Measurements from ENCODE around the gene SLC44A5. TPM values are rescaled to one million over a fixed set of nuclear protein-coding genes. Genes with fewer than 3 reads are reported as not detected.

The SLC44A5 gene
- total and polyA plus RNA-seq, 10 donors: 0.28 to 4.0 (median 0.87) TPM

DNA sequence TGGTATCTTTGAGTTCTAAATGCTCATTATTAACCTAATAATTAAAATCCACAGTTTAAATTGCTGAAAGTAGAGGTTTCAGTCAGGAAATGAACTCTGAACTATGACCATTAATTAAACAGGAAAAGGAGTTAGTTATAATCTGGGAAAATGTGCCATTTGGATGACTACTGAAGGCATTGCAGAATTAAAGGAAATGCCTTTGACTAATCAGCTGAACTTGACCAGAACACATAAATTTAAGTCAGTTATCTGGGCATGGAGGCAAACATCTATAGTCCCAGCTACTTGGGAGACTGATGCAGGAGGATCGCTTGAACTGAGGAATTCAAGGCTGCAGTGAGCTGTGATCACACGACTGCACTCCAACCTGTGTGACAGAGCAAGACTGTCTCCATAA is 31.9 kb downstream of the SLC44A5 start:
- intact Hi-C loops (cut with DNase I; ENCODE audit: low total_unique reads): no loop called here

GRCh38 chr1:75575837-75576236 is 35.1 kb downstream of the SLC44A5 start:
- Histone ChIP-seq H3K27ac (no peak overlapping the region), H3K4me3 (no peak overlapping the region), H3K36me3 (no peaks in the 10 kb centered on the region), H3K9me3 (no peaks in the 10 kb centered on the region), H3K27me3 (replicated peaks in 1 of 7) (no peaks in the 10 kb centered on the region), H3K4me1 (no peaks in the 10 kb centered on the region)
- no peak for TF ChIP-seq POLR2AphosphoS5 (IDR thresholded peaks at IDR 0.05)
- TF ChIP-seq POLR2A (IDR thresholded peaks at IDR 0.05): no peak
- TF ChIP-seq CTCF (IDR thresholded peaks at IDR 0.05 in 8 of 11, conservative IDR thresholded peaks at IDR 0.05 in 3 of 11): no peak
- intact Hi-C loops (cut with DNase I; ENCODE audit: low total_unique reads): no loop called here
- WGBS, 5 donors: 72 to 85% (median 75%) methylated on average over 3 of the region's 3 CpGs
- no peak for DNase-seq

More for the DNA sequence above, 31.9 kb downstream of the SLC44A5 start:
- no peak for TF ChIP-seq POLR2A (IDR thresholded peaks at IDR 0.05)
- TF ChIP-seq POLR2AphosphoS5 (IDR thresholded peaks at IDR 0.05): no peak
- TF ChIP-seq CTCF (IDR thresholded peaks at IDR 0.05 in 8 of 11, conservative IDR thresholded peaks at IDR 0.05 in 3 of 11): no peak
- no peak overlapping the region for H3K27ac ChIP-seq
- no peaks in the 10 kb centered on the region for H3K27me3 ChIP-seq (replicated peaks in 1 of 7)
- DNase-seq: no peak
- H3K4me3 ChIP-seq: no peak overlapping the region
- H3K9me3 ChIP-seq: no peaks in the 10 kb centered on the region
- 27 to 50% (median 36%) methylated on average over 2 of the region's 2 CpGs for WGBS, 5 donors
- no peaks in the 10 kb centered on the region for H3K36me3 ChIP-seq
- no peaks in the 10 kb centered on the region for H3K4me1 ChIP-seq

DNA sequence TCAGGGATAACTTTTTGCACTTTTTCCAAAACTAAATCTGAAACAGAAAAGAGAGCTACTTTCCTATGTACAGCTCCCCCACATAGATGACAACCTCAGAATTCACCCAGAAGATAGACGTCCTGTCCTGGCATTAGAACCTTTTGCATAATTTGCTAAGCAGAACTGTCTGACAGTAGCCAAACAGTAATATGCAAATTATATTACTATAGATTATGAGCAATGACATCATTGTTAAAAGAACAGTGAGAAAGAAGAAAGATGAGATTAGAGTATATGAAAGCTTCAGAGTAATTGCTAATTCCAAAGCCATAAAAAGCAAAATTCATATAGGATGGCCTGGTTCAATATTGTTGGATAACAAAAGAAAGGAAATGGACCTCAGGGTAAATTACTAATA is 43.7 kb downstream of the SLC44A5 start:
- WGBS, 5 donors: 65 to 79% (median 70%) methylated on average over 1 of the region's 1 CpG
- Histone ChIP-seq H3K4me3 (no peak overlapping the region), H3K9me3 (no peaks in the 10 kb centered on the region), H3K36me3 (no peaks in the 10 kb centered on the region), H3K27me3 (replicated peaks in 1 of 7) (no peaks in the 10 kb centered on the region), H3K27ac (no peak overlapping the region), H3K4me1 (no peaks in the 10 kb centered on the region)
- TF ChIP-seq POLR2AphosphoS5 (IDR thresholded peaks at IDR 0.05) (no peak), CTCF (IDR thresholded peaks at IDR 0.05 in 8 of 11, conservative IDR thresholded peaks at IDR 0.05 in 3 of 11) (no peak), POLR2A (IDR thresholded peaks at IDR 0.05) (no peak)
- DNase-seq: no peak
- intact Hi-C loops (cut with DNase I; ENCODE audit: low total_unique reads): no loop called here

- Histone ChIP-seq H3K36me3 (no peaks in the 10 kb centered on the region), H3K4me3 (no peak overlapping the region), H3K27ac (no peak overlapping the region), H3K9me3 (no peaks in the 10 kb centered on the region), H3K27me3 (replicated peaks in 1 of 7) (no peaks in the 10 kb centered on the region), H3K4me1 (no peaks in the 10 kb centered on the region)
- DNase-seq: no peak
- no peak for TF ChIP-seq CTCF (IDR thresholded peaks at IDR 0.05 in 8 of 11, conservative IDR thresholded peaks at IDR 0.05 in 3 of 11)
- no peak for TF ChIP-seq POLR2AphosphoS5 (IDR thresholded peaks at IDR 0.05)
- no peak for TF ChIP-seq POLR2A (IDR thresholded peaks at IDR 0.05)
- intact Hi-C loops (cut with DNase I; ENCODE audit: low total_unique reads): no loop called here
Observed at GRCh38 chr1:75559800-75560199, 51.1 kb downstream of the SLC44A5 start.

Data from spleen (tissue), 11 donors.